Activated CD4-positive, alpha-beta memory T cell treated with anti-CD3 and anti-CD28 coated beads, Interleukin-2, amount 10 ng/mL, durations not matched to agents 7 days and 5 days (primary cell): ENCODE measurements around the gene CCNK. TPM values are rescaled to one million over a fixed set of nuclear protein-coding genes. Genes with fewer than 3 reads are reported as not detected.

Experiments used
- CTCF ChIA-PET: fragments of 350-600 bp; sonication (Branson Sonifier 250); formaldehyde crosslinking; loops from one replicate; lab custom pipeline; 2021; ENCODE audit warnings: antibody characterized with exemption, inconsistent platforms; lab: Charles Lee
- POLR2A ChIA-PET: fragments of 350-600 bp; sonication (Branson Sonifier 250); formaldehyde crosslinking; loops from one replicate; lab custom pipeline; 2021; ENCODE audit warnings: antibody characterized with exemption; lab: Charles Lee
- DNase-seq: peaks from one replicate; pipeline ENCODE4 v3.0.0-alpha.2; 2020
- H3K27ac Mint-ChIP-seq: one replicate; pipeline ENCODE4 v1.8.0; 2021; ENCODE audit warnings: mild to moderate bottlenecking, mixed read lengths
- H3K27me3 Mint-ChIP-seq: one replicate; pipeline ENCODE4 v1.8.0; 2021; ENCODE audit warnings: mixed read lengths
- H3K36me3 Mint-ChIP-seq: one replicate; pipeline ENCODE4 v1.8.0; 2021; ENCODE audit warnings: low read depth, mixed read lengths
- H3K4me1 Mint-ChIP-seq: one replicate; pipeline ENCODE4 v1.8.0; 2021; ENCODE audit warnings: mixed read lengths
- H3K4me3 Mint-ChIP-seq: one replicate; pipeline ENCODE4 v1.8.0; 2021; ENCODE audit warnings: mild to moderate bottlenecking, mixed read lengths
- H3K9me3 Mint-ChIP-seq: one replicate; pipeline ENCODE4 v1.8.0; 2021; ENCODE audit warnings: mixed read lengths
- total RNA-seq, 2 experiments: library from RNA; stranded (reverse); gene quantifications; one replicate each; pipeline ENCODE4 v1.2.3, GENCODE V29; 2021

The CCNK gene
- total RNA-seq, 2 experiments from 2014 or later = 79.2 to 83.7 TPM

DNA sequence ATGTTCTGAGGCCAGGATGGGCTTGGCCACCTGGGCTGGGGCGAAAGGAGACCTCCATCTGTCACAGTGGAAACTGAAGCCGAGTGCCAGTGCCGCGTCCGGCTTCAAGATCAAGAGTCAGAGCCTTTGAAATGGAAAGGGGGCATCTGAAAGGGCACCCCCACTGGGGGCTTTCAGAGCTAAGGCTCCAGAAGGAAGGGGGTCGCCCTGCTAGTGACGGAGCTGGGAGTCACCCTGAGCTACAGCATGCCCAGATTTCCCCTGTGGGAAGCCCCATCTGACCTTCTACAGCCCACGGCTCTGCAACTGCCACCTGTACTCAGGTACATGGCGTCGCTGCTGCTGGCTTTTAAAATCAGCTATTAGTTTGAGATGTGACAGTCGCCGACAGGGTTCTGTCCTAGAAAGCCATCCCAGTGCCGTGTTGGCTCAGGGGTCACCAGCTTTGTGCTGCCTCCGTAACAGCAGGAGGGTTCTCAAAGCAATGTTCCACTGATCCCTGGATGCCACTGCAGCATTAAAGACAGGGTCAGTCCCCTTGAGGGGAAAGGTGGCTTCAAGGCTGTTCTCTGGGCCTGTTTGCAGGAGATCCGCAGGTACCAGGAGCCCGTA lies 31.5 kb downstream of the CCNK start:
- Mint-ChIP-seq H3K9me3 (no peaks in the 10 kb centered on the region), H3K27me3 (no peaks in the 10 kb centered on the region), H3K4me1 (no peaks in the 10 kb centered on the region), H3K27ac (no peak overlapping the region), H3K36me3 (peaks cover 18% of the 10 kb centered on the region), H3K4me3 (no peak overlapping the region)
- ChIA-PET POLR2A (no interaction called here), CTCF (interaction anchor here (2.7 kb wide), 1 partner anchor 13 kb away, joined by 7 read pairs; no protein-coding TSS in a partner anchor)
- peak; percentile 11 for DNase-seq

DNA sequence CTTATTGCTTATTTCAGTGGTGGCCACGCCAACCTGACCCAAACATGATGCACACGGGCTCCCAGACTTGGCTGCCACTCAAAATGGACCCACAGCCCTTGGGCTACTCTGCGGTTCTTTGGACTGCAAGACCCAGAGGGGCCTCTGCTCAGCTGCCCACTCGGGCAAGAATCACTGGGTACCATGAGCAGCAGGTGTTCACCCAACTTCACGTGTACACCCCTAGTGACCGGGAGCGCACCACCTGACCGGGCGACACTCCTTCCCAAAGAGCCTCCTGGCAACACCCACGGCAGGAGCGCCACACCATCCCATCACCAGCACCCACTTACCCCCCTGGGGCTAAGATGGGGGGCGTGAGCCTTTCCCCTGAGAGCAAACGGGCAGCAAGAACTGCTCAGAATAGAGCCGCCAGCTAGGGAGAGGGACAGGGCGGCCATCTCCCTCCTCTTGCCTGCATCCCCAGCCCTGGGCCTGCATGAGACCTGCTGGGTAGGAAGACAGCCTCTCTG lies 32.0 kb downstream of the CCNK start:
- DNase-seq = no peak
- no peaks in the 10 kb centered on the region for H3K9me3 Mint-ChIP-seq
- no peaks in the 10 kb centered on the region for H3K4me1 Mint-ChIP-seq
- ChIA-PET POLR2A (no interaction called here), CTCF (interaction anchor here (2.7 kb wide), 1 partner anchor 12 kb away, joined by 7 read pairs; no protein-coding TSS in a partner anchor)
- H3K36me3 Mint-ChIP-seq = peaks cover 13% of the 10 kb centered on the region
- no peaks in the 10 kb centered on the region for H3K27me3 Mint-ChIP-seq
- H3K27ac Mint-ChIP-seq = no peak overlapping the region
- no peak overlapping the region for H3K4me3 Mint-ChIP-seq

DNA sequence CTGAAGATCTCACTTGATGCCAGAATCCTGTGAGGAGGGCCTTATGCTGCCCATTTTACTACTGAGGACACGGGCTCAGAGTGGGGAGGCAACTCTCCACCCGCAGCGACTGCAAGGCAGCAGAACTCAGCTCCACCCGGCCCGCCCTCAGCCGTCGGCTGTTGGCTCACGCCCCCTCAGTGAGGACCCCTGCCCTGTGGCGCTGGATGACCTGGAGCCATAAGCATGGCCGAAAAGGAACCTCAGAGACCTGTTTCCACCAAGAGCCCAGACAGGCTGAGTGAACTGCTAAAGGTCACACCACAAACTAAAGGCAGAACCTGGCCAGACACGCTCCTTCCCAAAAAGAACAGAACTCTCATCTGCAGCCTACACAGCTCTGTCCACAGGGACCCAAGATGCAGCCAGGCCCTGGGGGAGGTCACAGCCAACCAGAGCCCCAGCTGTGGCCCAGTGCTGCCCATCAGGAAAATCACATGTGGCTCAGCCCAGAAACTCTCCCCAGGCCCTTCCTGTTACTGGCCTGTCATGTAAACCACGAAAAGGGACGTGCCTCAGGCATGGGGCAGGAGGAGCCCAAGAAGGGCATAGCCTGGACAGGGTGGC lies 32.8 kb downstream of the CCNK start:
- ChIA-PET CTCF (interaction anchor here (2.7 kb wide), 1 partner anchor 11 kb away, joined by 7 read pairs; no protein-coding TSS in a partner anchor), POLR2A (no interaction called here)
- H3K27me3 Mint-ChIP-seq = no peaks in the 10 kb centered on the region
- no peaks in the 10 kb centered on the region for H3K4me1 Mint-ChIP-seq
- no peak overlapping the region for H3K4me3 Mint-ChIP-seq
- no peak for DNase-seq
- H3K9me3 Mint-ChIP-seq = no peaks in the 10 kb centered on the region
- peaks cover 6% of the 10 kb centered on the region for H3K36me3 Mint-ChIP-seq
- no peak overlapping the region for H3K27ac Mint-ChIP-seq

DNA sequence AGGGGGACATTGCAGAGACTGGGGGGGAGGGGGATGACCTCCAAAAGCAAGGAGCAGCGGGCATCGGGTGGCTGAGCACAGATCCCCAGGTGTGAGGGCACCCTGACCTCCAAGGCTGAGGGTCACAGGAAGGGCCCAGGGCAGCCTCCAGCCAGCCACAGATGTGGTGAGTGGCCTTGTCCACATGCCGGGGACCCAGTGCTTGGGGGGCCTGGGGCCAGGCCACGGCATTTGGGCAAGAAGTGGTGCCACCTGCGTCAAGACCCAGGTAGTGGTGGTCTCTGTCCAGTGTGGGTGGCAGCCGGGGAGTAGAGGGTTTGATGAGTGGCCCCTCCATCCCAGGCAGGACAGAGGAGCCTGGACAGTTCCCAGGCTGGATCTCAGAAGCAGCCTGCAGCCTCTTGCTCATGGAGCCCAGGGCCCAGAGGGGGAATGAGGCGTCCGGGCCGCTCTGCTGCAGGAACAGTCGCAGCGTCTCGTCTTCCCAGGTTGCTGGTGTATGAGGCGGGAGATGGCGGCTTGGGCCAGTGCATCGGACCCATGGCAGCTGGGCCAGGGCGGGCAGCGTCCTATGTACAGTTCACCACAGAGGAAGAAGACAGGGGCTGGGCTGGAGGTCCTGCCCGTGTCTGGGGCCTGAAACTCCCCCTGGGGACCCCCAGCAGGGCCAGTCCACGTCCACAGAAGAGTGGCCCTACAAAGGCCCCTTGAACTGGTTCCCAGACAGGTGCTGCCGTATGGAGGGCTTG lies 33.5 kb downstream of the CCNK start:
- peaks cover 2% of the 10 kb centered on the region for H3K36me3 Mint-ChIP-seq
- DNase-seq = no peak
- CTCF ChIA-PET = no interaction called here
- no peaks in the 10 kb centered on the region for H3K27me3 Mint-ChIP-seq
- no peaks in the 10 kb centered on the region for H3K9me3 Mint-ChIP-seq
- POLR2A ChIA-PET = no interaction called here
- no peaks in the 10 kb centered on the region for H3K4me1 Mint-ChIP-seq
- H3K4me3 Mint-ChIP-seq = no peak overlapping the region
- no peak overlapping the region for H3K27ac Mint-ChIP-seq

DNA sequence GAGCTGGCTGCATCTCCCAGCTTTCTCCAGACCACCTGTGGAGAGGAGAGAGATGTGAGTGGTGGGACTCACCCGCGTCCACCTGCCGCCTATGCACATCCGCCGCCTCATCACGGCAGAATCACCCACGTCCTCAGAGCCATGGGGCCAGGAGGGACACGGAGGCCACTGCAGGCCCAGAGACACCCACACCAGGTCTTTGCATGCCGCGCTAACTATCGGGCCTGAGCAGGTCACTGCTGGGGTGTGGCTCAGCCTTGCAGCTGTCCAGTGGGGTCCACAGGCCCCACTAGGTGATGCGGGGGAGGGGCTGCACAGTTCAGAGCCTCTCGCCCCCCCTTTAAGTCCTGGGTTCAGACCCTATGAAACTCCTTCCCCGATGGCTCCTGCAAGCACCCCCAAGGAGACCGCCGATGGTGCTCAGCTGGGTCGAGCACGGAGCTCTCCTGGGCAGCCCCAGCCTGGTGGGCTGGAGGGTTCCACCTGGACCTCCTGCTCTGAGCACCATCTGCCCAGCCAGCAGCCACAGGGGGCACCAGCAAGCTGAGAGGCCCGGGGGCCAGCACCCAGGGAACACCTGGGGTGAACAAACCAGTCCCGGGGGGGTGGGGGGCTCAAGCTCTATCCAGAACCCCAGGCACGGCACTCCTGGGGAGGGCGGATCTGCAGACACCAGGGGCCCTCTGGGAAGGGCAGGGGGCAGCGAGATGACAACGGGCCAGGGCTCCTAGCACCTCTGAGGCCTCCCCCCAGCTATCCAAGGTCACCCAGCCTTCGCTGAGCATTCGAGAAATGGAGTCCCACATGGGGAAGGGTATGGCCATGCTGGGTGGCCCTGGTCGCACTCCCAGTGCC lies 34.3 kb downstream of the CCNK start:
- ChIA-PET POLR2A (no interaction called here), CTCF (interaction anchor here (0.7 kb wide), 1 partner anchor 336 kb away, joined by 3 read pairs; no protein-coding TSS in a partner anchor)
- Mint-ChIP-seq H3K36me3 (peaks cover 2% of the 10 kb centered on the region), H3K9me3 (no peaks in the 10 kb centered on the region), H3K4me3 (no peak overlapping the region), H3K27ac (no peak overlapping the region), H3K4me1 (no peaks in the 10 kb centered on the region), H3K27me3 (no peaks in the 10 kb centered on the region)
- DNase-seq = no peak

DNA sequence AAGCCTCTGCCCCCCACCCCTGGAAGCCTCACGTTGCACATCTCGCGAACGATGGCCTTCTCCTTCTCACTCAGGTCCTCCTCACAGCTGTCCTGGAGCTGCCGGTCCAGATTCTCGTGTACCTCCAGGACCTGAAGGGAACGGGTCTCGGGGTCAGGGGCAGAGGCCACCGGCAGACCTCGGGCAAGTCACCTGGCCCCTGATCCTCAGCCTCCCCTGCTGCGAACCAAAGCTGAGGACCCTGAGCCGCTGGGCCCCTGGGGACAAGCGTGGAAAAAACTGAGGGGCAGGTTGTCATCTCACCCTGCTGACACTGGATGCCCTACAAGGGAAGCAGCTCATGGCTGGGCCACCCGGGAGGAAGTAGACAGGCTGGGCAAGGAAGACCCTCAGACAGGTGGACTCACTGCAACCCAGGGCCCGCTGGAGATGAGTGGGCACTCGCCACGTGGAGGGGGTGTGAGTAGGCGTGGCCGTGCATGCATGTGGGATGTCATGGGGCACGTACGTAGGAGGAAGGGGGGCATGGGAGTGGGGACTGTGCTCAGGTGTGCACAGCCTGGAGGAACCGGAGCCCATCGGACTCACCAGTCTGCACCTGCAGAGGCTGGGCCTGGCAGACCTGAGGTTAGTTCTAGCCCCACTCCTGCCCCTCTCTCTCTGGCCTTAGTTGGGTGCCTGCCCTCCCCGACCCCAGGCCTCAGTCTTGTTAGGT lies 35.1 kb downstream of the CCNK start:
- no peak overlapping the region for H3K27ac Mint-ChIP-seq
- H3K4me1 Mint-ChIP-seq = no peaks in the 10 kb centered on the region
- ChIA-PET POLR2A (no interaction called here), CTCF (no interaction called here)
- no peak for DNase-seq
- no peaks in the 10 kb centered on the region for H3K36me3 Mint-ChIP-seq
- H3K27me3 Mint-ChIP-seq = no peaks in the 10 kb centered on the region
- H3K4me3 Mint-ChIP-seq = no peak overlapping the region
- no peaks in the 10 kb centered on the region for H3K9me3 Mint-ChIP-seq

DNA sequence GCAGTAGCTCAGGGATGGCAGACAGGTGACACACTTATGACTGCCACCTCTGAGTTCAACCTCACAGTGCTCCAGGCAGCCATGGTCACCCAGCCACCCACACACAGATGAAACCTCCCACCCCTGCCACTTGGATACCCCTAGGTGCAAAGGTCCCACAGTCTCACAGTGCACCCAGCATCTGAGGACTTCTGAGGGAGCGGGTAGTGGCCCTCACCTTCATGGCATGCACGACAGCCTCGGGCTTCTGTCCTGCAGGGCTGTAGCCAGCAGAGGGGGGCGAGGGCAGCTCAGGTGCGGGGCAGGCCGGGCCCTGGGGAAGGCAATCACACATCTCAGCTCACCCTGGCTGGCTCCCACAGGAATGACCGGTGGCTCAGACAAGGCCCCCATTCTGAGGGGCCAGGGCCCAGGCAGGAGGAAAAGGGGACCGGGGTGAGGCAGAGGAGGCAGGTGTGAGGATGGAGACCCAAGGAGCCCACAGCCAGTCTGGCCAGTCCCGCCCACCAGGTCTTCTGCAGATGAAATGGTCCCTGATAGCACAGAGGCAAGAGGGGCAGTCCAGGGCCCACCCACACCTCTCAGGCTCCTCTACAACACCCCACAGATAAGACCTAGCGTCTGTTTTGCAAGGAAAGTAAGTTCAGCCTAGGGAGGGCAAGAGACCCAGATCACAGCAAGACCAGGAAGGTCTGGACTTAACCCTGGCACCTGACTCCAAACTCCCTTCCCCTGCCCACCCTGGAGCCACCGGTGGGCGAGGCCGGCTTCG lies 35.8 kb downstream of the CCNK start:
- H3K9me3 Mint-ChIP-seq = no peaks in the 10 kb centered on the region
- H3K4me1 Mint-ChIP-seq = no peaks in the 10 kb centered on the region
- H3K4me3 Mint-ChIP-seq = no peak overlapping the region
- no peaks in the 10 kb centered on the region for H3K27me3 Mint-ChIP-seq
- H3K36me3 Mint-ChIP-seq = no peaks in the 10 kb centered on the region
- ChIA-PET CTCF (interaction anchor here (1.2 kb wide), 1 partner anchor 91 kb away, joined by 3 read pairs; no protein-coding TSS in a partner anchor), POLR2A (no interaction called here)
- H3K27ac Mint-ChIP-seq = no peak overlapping the region
- DNase-seq = no peak

DNA sequence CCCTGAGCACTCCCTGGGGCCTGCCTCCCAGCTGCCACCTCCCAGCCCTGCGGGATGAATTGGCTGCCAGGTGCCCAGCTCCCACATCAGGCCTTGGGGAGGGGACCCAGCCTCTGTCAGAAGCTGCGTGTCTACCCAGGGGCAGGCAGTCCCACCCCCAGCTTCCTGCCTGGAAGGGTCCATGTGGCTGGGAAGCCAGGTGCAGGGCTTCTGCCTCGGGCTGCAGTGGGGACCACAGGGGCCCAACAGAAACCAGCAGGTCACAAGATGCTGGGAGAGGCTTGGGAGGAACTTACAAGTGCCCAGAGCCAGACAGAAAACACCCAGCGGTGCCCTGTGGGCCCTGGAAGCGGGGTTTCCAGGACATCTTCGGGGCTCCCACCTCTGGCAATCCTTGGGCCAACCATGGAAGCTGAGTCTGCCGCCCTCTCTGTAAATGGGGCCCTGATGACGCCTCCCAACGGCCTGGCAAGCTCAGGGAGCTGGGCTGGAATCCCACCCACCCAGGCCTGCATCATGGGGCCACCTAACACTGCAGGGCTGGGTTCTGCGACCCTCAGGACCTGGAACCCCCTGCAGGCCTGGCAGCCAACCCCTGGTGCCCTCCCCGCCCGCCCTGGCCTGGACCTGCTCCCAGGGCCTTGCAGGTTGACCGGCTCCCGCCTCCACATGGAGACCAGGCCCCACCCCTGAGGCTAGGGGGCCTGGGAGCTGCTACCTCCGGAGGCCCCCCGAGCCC lies 36.6 kb downstream of the CCNK start:
- no peaks in the 10 kb centered on the region for H3K4me1 Mint-ChIP-seq
- no peak overlapping the region for H3K27ac Mint-ChIP-seq
- H3K27me3 Mint-ChIP-seq = no peaks in the 10 kb centered on the region
- CTCF ChIA-PET = interaction anchor here (0.6 to 1.2 kb wide), 2 partner anchors 91 to 262 kb away, joined by 3 to 4 read pairs; no protein-coding TSS in a partner anchor
- POLR2A ChIA-PET = no interaction called here
- H3K9me3 Mint-ChIP-seq = no peaks in the 10 kb centered on the region
- no peak for DNase-seq
- H3K36me3 Mint-ChIP-seq = no peaks in the 10 kb centered on the region
- H3K4me3 Mint-ChIP-seq = no peak overlapping the region

DNA sequence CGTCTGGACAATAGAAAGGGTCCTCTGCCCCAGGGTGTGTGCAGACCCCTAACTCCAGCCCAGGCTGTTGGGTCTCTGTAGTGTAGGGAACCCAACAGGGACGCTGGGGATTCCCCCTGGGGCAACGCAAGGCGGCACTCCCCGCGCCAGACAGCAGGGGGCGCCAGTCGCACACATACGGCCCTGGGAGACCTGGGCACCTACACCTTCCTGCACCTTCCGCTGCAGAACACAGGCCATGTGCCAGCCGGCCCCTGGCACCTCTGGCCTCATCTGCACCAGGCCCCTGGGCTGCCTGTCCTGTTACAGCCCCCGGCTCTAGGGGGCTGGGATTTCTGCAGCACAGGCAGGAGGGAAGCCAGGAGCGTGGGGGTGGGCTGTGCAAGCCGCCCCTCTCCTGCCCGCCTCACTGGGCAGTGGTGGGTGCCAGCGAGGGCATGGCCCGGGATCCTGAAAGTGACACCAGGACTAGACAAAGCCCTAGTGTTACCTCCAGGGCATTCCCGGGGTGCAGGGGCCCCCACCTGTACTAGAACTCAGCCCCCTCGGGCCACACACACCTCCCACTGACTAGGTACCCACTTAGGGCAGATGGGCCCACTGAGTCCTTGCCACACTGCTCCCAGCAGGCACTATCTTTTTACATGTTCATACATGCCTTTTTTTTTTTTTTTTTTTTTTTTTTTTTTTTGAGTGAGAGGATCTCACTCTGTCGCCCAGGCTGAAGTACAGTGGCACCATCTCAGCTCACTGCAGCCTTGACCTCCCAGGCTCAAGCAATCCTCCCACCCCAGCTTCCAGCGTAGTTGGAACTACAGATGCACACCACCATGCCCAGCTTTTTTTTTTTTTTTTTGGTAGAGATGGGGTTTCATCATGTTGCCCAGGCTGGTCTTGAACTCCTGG lies 37.5 kb downstream of the CCNK start:
- H3K4me3 Mint-ChIP-seq = no peak overlapping the region
- ChIA-PET CTCF (interaction anchor here (0.6 to 1.2 kb wide), 5 partner anchors 67 to 263 kb away, joined by 3 to 4 read pairs (median 4); partner anchors contain the start of gene CYP46A1), POLR2A (no interaction called here)
- H3K27ac Mint-ChIP-seq = no peak overlapping the region
- DNase-seq = peak; percentile 84
- H3K4me1 Mint-ChIP-seq = no peaks in the 10 kb centered on the region
- no peaks in the 10 kb centered on the region for H3K9me3 Mint-ChIP-seq
- no peaks in the 10 kb centered on the region for H3K36me3 Mint-ChIP-seq
- no peaks in the 10 kb centered on the region for H3K27me3 Mint-ChIP-seq

DNA sequence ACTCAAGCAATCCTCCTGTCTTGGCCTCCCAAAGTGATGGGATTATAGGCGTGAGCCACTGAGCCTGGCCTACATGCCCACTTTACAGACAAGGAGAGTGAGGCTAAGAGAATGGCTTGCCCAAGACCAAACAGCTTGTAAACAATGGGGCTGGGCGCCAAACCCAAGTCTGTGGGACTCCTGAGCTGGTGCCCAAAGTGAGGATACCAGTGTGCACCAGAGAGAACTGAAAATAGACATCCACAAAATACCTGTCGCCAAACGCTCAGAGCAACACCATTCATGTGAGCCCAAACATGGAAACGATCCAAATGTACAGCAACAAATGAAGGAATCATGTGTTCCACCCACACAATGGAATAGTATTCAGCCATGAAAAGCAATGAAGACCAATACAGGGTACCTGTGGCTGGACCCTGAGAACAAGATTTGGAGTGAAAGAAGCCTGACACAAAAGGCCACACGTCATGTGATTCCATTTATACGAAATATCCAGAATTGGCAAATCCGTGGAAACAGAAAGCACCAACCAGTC lies 38.2 kb downstream of the CCNK start:
- H3K4me3 Mint-ChIP-seq = no peak overlapping the region
- H3K27me3 Mint-ChIP-seq = no peaks in the 10 kb centered on the region
- no peaks in the 10 kb centered on the region for H3K4me1 Mint-ChIP-seq
- no peaks in the 10 kb centered on the region for H3K36me3 Mint-ChIP-seq
- no peak overlapping the region for H3K27ac Mint-ChIP-seq
- DNase-seq = no peak
- CTCF ChIA-PET = interaction anchor here (0.7 to 1.2 kb wide), 3 partner anchors 67 to 165 kb away, joined by 3 to 4 read pairs (median 4); partner anchors contain the start of gene CYP46A1
- POLR2A ChIA-PET = no interaction called here
- no peaks in the 10 kb centered on the region for H3K9me3 Mint-ChIP-seq
